Lung (tissue), 12 donors: ENCODE measurements around the gene TGM2. TPM values are rescaled to one million over a fixed set of nuclear protein-coding genes. Genes with fewer than 3 reads are reported as not detected.

Experiments
- ATAC-seq: fragments of 200-7000 bp; cut with Tn5 transposase; one replicate; pipeline ENCODE4 v1.9.1; 2020; ENCODE audit warnings: moderate number of reproducible peaks; ENCODE audit not compliant: insufficient read depth, low FRiP score
- DNase-seq, 3 donors: peaks; one replicate each; pipeline ENCODE4 v3.0.0-alpha.2; 2013 to 2017
- H3K27ac ChIP-seq, 2 donors: one replicate each; pipeline ENCODE4 v1.5.1; 2013; ENCODE audit warnings: mild to moderate bottlenecking in 2 of 2, moderate library complexity in 2 of 2, control low read depth in 1 of 2, inconsistent platforms in 1 of 2, low read depth in 1 of 2, low read length in 1 of 2
- H3K27me3 ChIP-seq, 3 donors: one replicate each; pipeline ENCODE4 v1.5.1; 2013; ENCODE audit warnings: low read length in 2 of 3; ENCODE audit not compliant: control insufficient read depth in 3 of 3, insufficient read depth in 3 of 3
- H3K36me3 ChIP-seq, 4 donors: one replicate each; pipeline ENCODE4 v1.5.1; 2013; ENCODE audit warnings: low read length in 4 of 4, mild to moderate bottlenecking in 1 of 4, moderate library complexity in 1 of 4; ENCODE audit not compliant: control insufficient read depth in 4 of 4, insufficient read depth in 4 of 4
- H3K4me1 ChIP-seq, 5 donors: one replicate each; pipeline ENCODE4 v1.5.1; 2013; ENCODE audit warnings: low read length in 5 of 5, mild to moderate bottlenecking in 2 of 5, moderate library complexity in 1 of 5; ENCODE audit not compliant: control insufficient read depth in 5 of 5, insufficient read depth in 5 of 5
- H3K4me3 ChIP-seq: one replicate; pipeline ENCODE4 v1.5.1; 2013; ENCODE audit warnings: mild to moderate bottlenecking, control low read depth, moderate library complexity
- H3K9ac ChIP-seq, 2 donors: one replicate each; pipeline ENCODE4 v1.5.1; 2013; ENCODE audit warnings: low read length in 2 of 2, control low read depth in 1 of 2; ENCODE audit not compliant: insufficient read depth in 1 of 2
- H3K9me3 ChIP-seq, 4 donors: one replicate each; pipeline ENCODE4 v1.5.1; 2013; ENCODE audit warnings: low read length in 3 of 4, mild to moderate bottlenecking in 1 of 4, moderate library complexity in 1 of 4; ENCODE audit not compliant: control insufficient read depth in 4 of 4, insufficient read depth in 3 of 4
- WGBS, 2 donors: extraction: QIAGEN DNeasy Blood & Tissue Kit; methylation state at CpG; one replicate each; pipeline ENCODE4 v1.1.7; 2013; 5-methylcytosine and 5-hydroxymethylcytosine counted together
- polyA plus RNA-seq, 2 donors: library from polyadenylated mRNA; stranded (reverse); fragments of 200-250 nt; gene quantifications; one replicate each; pipeline ENCODE4 v1.2.1, GENCODE V29; 2013
- total RNA-seq, 2 donors: library from RNA; depleted of rRNA in 1 of 2; stranded (reverse); fragments of >200 nt in 1 of 2; gene quantifications; one replicate each; pipeline ENCODE4 v1.2.1, GENCODE V29; 2014 to 2021
- TF ChIP-seq, protein P1 (sequence below): IDR thresholded peaks from 2 replicates; pipeline ENCODE4 v1.5.1; 2012; ENCODE audit warnings: mild to moderate bottlenecking; ENCODE audit errors: control extremely low read depth, extremely low read depth
- donor health status: control.
- donor health status: control.
- donor health status: Bipolar disorder and iron deficiency.
- donor health status: healthy.
- donor health status: DM: yes; HTN: yes; CAD: no.

TGM2 gene
- total and polyA plus RNA-seq, 4 donors, result 85.0 to 476 (median 325) TPM

DNA sequence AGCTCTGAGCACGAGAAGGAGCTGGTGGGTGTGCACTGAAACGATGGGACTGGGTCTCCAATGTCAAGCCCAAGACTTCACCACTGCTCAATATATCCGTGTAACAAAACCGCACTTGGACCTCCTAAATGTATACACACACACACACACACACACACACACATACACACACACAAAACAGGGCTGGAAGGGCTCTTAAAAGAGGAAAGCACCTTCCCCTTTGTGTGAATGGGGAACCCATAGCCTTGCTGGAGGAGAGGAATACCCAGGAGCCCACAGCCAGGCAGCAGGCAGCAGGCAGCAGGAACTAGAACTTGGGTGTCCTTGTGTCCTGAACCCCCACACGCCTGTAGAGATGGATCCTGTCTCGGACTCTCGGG lies 29.8 kb downstream of the TGM2 start:
- no peaks in the 10 kb centered on the region for H3K27me3 ChIP-seq
- H3K9me3 ChIP-seq, result no peaks in the 10 kb centered on the region
- peak overlapping the region; percentile 43 to 61 for H3K27ac ChIP-seq
- peaks cover 0 to 19% (median 11%) of the 10 kb centered on the region in 5 donors for H3K4me1 ChIP-seq
- peaks cover 30 to 49% (median 31%) of the 10 kb centered on the region in 4 donors for H3K36me3 ChIP-seq
- no peak overlapping the region for H3K9ac ChIP-seq
- TF ChIP-seq, protein P1, sequence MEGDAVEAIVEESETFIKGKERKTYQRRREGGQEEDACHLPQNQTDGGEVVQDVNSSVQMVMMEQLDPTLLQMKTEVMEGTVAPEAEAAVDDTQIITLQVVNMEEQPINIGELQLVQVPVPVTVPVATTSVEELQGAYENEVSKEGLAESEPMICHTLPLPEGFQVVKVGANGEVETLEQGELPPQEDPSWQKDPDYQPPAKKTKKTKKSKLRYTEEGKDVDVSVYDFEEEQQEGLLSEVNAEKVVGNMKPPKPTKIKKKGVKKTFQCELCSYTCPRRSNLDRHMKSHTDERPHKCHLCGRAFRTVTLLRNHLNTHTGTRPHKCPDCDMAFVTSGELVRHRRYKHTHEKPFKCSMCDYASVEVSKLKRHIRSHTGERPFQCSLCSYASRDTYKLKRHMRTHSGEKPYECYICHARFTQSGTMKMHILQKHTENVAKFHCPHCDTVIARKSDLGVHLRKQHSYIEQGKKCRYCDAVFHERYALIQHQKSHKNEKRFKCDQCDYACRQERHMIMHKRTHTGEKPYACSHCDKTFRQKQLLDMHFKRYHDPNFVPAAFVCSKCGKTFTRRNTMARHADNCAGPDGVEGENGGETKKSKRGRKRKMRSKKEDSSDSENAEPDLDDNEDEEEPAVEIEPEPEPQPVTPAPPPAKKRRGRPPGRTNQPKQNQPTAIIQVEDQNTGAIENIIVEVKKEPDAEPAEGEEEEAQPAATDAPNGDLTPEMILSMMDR, result no peak
- WGBS, 2 donors, result 68 to 72% methylated on average over 7 of the region's 7 CpGs
- no peak overlapping the region for H3K4me3 ChIP-seq
- ATAC-seq (no peak), DNase-seq (peak in 1 of 3 donors; percentile 6)

DNA sequence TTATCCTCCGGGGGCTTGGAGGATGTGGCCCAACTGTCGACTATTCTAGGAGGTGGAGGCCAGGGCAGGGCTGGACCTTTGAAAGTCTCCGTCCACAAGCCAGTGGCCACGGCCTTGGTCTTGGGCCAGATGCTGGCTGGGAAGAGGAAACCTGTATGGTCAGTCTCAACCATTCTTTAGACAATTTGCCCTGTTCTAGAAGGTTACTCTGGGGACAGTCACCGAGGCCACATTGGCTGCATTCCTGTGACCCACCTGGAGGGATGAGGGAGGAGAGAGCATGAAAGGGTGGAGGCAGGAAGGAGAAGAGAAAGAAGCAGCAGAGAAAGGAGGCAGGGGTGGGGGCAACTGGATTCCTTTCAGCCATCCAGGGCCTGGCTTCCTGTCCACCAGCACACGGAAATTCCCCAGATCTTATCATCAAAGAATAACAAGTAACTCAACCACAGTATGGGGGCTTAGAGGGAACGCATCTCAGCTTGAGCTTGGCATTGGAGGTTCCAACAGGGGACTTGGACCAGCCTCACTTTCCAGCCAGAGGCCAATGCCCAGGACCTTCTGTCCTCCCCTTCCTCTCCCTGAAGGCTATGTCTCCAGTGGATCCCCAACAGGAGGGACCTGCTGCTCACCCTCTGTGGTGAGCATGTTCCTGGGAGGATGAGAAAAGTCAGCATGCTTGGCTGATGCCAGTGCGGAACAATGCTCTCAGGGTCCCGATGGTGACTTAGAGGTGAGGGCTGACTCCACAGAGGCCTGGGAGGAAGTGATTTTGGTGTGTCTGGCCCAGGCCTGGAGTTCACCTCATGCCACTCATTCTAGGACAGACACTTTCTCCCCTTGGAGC lies 30.4 kb downstream of the TGM2 start:
- ATAC-seq, result no peak
- Histone ChIP-seq H3K36me3 (peaks cover 30 to 54% (median 31%) of the 10 kb centered on the region in 4 donors), H3K27me3 (no peaks in the 10 kb centered on the region), H3K27ac (peak overlapping the region; percentile 43 to 61), H3K9ac (no peak overlapping the region), H3K4me1 (peaks cover 0 to 17% (median 7%) of the 10 kb centered on the region in 5 donors), H3K9me3 (no peaks in the 10 kb centered on the region), H3K4me3 (no peak overlapping the region)
- TF ChIP-seq, protein P1, result no peak
- DNase-seq, result peak; percentile 27 to 61 (median 36)
- WGBS, 2 donors, result 32 to 43% methylated on average over 9 of the region's 9 CpGs

DNA sequence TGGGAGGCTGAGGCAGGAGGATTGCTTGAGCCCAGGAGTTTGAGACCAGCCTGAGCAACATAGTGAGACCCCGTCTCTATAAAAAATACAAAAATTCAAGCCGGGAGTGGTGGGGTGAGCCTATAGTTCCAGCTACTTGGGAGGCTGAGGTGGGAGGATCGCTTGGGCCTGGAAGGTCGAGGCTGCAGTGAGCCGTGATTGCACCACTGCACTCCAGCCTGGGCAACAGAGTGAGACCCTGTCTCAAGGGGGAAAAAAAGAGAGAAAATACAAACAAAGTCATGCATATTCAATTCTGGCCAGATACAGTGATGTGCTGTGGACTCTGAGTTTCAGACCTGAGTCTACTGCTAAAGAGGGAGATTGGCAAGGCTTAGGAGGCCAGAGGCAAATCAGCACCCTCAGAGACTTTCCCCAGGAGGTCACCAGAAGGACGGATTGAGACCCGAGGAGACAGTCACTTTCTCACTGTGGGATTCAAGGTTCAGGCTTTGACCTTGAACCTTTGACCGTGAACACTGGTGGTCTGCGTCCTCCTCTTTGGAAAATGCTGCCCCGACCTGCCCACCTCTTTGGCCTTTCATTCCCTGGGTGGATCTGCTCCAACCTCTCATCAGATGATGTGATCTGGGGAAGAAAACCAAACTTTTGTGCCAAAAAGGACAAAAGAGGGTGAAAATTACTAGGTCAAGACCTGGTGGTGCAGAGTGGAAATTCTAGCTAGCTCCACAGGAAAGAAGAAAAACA lies 31.2 kb downstream of the TGM2 start:
- 85 to 91% methylated on average over 10 of the region's 10 CpGs for WGBS, 2 donors
- H3K36me3 ChIP-seq, result peaks cover 22 to 54% (median 25%) of the 10 kb centered on the region in 4 donors
- DNase-seq (peak in 1 of 3 donors; percentile 9), ATAC-seq (no peak)
- H3K9me3 ChIP-seq, result no peaks in the 10 kb centered on the region
- H3K9ac ChIP-seq, result no peak overlapping the region
- no peak overlapping the region for H3K4me3 ChIP-seq
- H3K27me3 ChIP-seq, result no peaks in the 10 kb centered on the region
- TF ChIP-seq, protein P1, result no peak
- peaks cover 0 to 17% (median 7%) of the 10 kb centered on the region in 5 donors for H3K4me1 ChIP-seq
- peak overlapping the region in 1 of 2 donors; percentile 33 for H3K27ac ChIP-seq
